HG02840 (cell line): ENCODE data around the gene NOS1AP.

Experiments used
- ATAC-seq: cut with Tn5 transposase; IDR thresholded peaks from one replicate; pipeline ENCODE4 v1.9.1; 2021; ENCODE audit warnings: mild to moderate bottlenecking, moderate library complexity, moderate number of reproducible peaks; ENCODE audit not compliant: unreplicated experiment, low FRiP score

The NOS1AP gene

GRCh38 chr1:162279136-162279498 is 209.6 kb downstream of the NOS1AP start:
- ATAC-seq, result no peak

GRCh38 chr1:162281426-162281825 is 211.9 kb downstream of the NOS1AP start:
- no peak for ATAC-seq

GRCh38 chr1:162283657-162284056 is 214.2 kb downstream of the NOS1AP start:
- no peak for ATAC-seq

- no peak for ATAC-seq
These were observed 214.9 kb downstream of the NOS1AP start for GRCh38 chr1:162284206-162284955.

- ATAC-seq, result no peak
These were observed 215.7 kb downstream of the NOS1AP start for GRCh38 chr1:162285149-162285561.

GRCh38 chr1:162291000-162291399 is 221.5 kb downstream of the NOS1AP start:
- ATAC-seq, result no peak

- no peak for ATAC-seq
These were observed 222.9 kb downstream of the NOS1AP start for GRCh38 chr1:162292422-162292849.

- no peak for ATAC-seq
These were observed 223.7 kb downstream of the NOS1AP start for GRCh38 chr1:162293073-162293692.

GRCh38 chr1:162294015-162294414 is 224.5 kb downstream of the NOS1AP start:
- ATAC-seq, result no peak

- no peak for ATAC-seq
These were observed 227.7 kb downstream of the NOS1AP start for GRCh38 chr1:162297208-162297607.

- no peak for ATAC-seq
These were observed 228.8 kb downstream of the NOS1AP start for GRCh38 chr1:162298266-162298665.

- ATAC-seq, result no peak
These were observed 229.5 kb downstream of the NOS1AP start for GRCh38 chr1:162299018-162299417.

- no peak for ATAC-seq
These were observed 230.8 kb downstream of the NOS1AP start for GRCh38 chr1:162300057-162300917.

- ATAC-seq, result no peak
These were observed 232.2 kb downstream of the NOS1AP start for GRCh38 chr1:162301696-162302095.

GRCh38 chr1:162302306-162303003 is 233.0 kb downstream of the NOS1AP start:
- ATAC-seq, result no peak

- ATAC-seq, result no peak
These were observed 233.5 kb downstream of the NOS1AP start for GRCh38 chr1:162303004-162303344.

GRCh38 chr1:162304736-162305135 is 235.2 kb downstream of the NOS1AP start:
- ATAC-seq, result no peak

- ATAC-seq, result no peak
These were observed 236.5 kb downstream of the NOS1AP start for GRCh38 chr1:162305969-162306368.

GRCh38 chr1:162310337-162310736 is 240.8 kb downstream of the NOS1AP start:
- ATAC-seq, result no peak

GRCh38 chr1:162314206-162314605 is 244.7 kb downstream of the NOS1AP start:
- ATAC-seq, result no peak

GRCh38 chr1:162315673-162316072 is 246.2 kb downstream of the NOS1AP start:
- ATAC-seq, result no peak
